HG03354 (cell line): ENCODE data around the gene MPRIP.

ENCODE experiments used
- ATAC-seq: cut with Tn5 transposase; IDR thresholded peaks from one replicate; pipeline ENCODE4 v1.9.1; 2021; ENCODE audit warnings: mild to moderate bottlenecking; ENCODE audit not compliant: unreplicated experiment, poor library complexity, severe bottlenecking

The MPRIP gene

GRCh38 chr17:17081304-17081940 lies 39.2 kb downstream of the MPRIP start:
- no peak for ATAC-seq

- ATAC-seq, result no peak
Measured at GRCh38 chr17:17082878-17083277, 40.6 kb downstream of the MPRIP start.

GRCh38 chr17:17084317-17084835 lies 42.1 kb downstream of the MPRIP start:
- no peak for ATAC-seq

GRCh38 chr17:17084941-17085340 lies 42.7 kb downstream of the MPRIP start:
- ATAC-seq, result no peak

GRCh38 chr17:17086585-17086984 lies 44.3 kb downstream of the MPRIP start:
- no peak for ATAC-seq

- no peak for ATAC-seq
Measured at GRCh38 chr17:17087424-17088015, 45.3 kb downstream of the MPRIP start.

- ATAC-seq, result no peak
Measured at GRCh38 chr17:17088086-17088485, 45.8 kb downstream of the MPRIP start.

GRCh38 chr17:17088541-17089525 lies 46.6 kb downstream of the MPRIP start:
- ATAC-seq, result no peak

GRCh38 chr17:17089796-17090641 lies 47.8 kb downstream of the MPRIP start:
- ATAC-seq, result no peak

GRCh38 chr17:17090642-17091103 lies 48.4 kb downstream of the MPRIP start:
- ATAC-seq, result no peak

- ATAC-seq, result no peak
Measured at GRCh38 chr17:17091276-17091675, 49.0 kb downstream of the MPRIP start.

GRCh38 chr17:17091856-17092756 lies 49.8 kb downstream of the MPRIP start:
- no peak for ATAC-seq

GRCh38 chr17:17093764-17094163 lies 51.5 kb downstream of the MPRIP start:
- no peak for ATAC-seq

GRCh38 chr17:17096438-17097178 lies 54.4 kb downstream of the MPRIP start:
- no peak for ATAC-seq

- ATAC-seq, result no peak
Measured at GRCh38 chr17:17097763-17098345, 55.6 kb downstream of the MPRIP start.

- ATAC-seq, result no peak
Measured at GRCh38 chr17:17098551-17099179, 56.4 kb downstream of the MPRIP start.

- ATAC-seq, result no peak
Measured at GRCh38 chr17:17102176-17102575, 59.9 kb downstream of the MPRIP start.
